H1 (cell line): ENCODE data around the gene UQCC3. TPM values are rescaled to one million over a fixed set of nuclear protein-coding genes. Genes with fewer than 3 reads are reported as not detected.

Experiments
- EP300 ChIP-seq, 2 experiments: IDR thresholded peaks; 1 replicate in 1 of 2; 2 replicates in 1 of 2; pipeline ENCODE4 v1.6.1; 2011 to 2012; ENCODE audit warnings: low read depth in 2 of 2, low read length in 2 of 2, mild to moderate bottlenecking in 2 of 2, borderline replicate concordance in 1 of 2, inconsistent platforms in 1 of 2, moderate library complexity in 1 of 2
- polyA plus RNA-seq, 7 experiments: library from polyadenylated mRNA; depleted of rRNA in 3 of 7; stranded (reverse) in 5 of 7; unstranded in 2 of 7; fragments of >200 nt in 5 of 7; fragments of 200-250 nt in 2 of 7; gene quantifications; 1 replicate in 5 of 7; 2 replicates in 1 of 7; 4 replicates in 1 of 7; pipeline versions ENCODE4 v1.2.1 to v1.2.3, GENCODE V29; 2011 to 2013; ENCODE audit warnings: missing spikeins in 2 of 7, mixed read lengths in 2 of 7
- total RNA-seq: library from RNA; stranded (reverse); fragmentation: NEBNext Ultra II Directional; extraction: Animal tissue kit (Norgen Biotek cat#: 25700); gene quantifications from 2 replicates; pipeline ENCODE4 v1.2.1, GENCODE V29; 2021
- TF ChIP-seq, protein P1 (sequence below): fragments of 300-600 bp; sonication (generic); IDR thresholded peaks from 2 replicates; pipeline ENCODE4 v1.7.1; 2012; ENCODE audit warnings: low read length, moderate library complexity, mild to moderate bottlenecking, inconsistent platforms; ENCODE audit not compliant: insufficient replicate concordance

Gene UQCC3
- total and polyA plus RNA-seq, 2 of the 8 experiments (the other 6 are each of a cell fraction or from before 2014, with no cell fraction given) = 14.2 to 15.7 TPM

DNA sequence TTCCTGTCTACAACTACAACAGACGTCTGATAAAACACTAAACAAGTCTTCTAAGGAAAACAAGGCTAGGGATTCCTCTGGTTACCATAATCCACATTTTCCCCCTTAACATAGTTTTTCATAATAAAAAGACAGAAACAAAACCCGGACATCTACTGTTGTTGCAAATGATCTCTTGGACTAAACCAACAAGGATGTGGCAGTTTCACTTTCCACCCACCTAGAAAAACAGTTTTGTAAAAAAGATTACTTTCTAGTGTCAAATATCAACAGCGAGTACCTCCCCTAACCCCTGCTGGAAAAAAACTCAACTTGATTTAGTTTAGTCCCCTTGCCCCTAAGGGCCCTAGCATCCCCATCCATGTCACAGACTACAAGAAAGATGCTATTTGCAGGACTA is 41.4 kb downstream of the UQCC3 start (continued):
- TF ChIP-seq, protein P1, sequence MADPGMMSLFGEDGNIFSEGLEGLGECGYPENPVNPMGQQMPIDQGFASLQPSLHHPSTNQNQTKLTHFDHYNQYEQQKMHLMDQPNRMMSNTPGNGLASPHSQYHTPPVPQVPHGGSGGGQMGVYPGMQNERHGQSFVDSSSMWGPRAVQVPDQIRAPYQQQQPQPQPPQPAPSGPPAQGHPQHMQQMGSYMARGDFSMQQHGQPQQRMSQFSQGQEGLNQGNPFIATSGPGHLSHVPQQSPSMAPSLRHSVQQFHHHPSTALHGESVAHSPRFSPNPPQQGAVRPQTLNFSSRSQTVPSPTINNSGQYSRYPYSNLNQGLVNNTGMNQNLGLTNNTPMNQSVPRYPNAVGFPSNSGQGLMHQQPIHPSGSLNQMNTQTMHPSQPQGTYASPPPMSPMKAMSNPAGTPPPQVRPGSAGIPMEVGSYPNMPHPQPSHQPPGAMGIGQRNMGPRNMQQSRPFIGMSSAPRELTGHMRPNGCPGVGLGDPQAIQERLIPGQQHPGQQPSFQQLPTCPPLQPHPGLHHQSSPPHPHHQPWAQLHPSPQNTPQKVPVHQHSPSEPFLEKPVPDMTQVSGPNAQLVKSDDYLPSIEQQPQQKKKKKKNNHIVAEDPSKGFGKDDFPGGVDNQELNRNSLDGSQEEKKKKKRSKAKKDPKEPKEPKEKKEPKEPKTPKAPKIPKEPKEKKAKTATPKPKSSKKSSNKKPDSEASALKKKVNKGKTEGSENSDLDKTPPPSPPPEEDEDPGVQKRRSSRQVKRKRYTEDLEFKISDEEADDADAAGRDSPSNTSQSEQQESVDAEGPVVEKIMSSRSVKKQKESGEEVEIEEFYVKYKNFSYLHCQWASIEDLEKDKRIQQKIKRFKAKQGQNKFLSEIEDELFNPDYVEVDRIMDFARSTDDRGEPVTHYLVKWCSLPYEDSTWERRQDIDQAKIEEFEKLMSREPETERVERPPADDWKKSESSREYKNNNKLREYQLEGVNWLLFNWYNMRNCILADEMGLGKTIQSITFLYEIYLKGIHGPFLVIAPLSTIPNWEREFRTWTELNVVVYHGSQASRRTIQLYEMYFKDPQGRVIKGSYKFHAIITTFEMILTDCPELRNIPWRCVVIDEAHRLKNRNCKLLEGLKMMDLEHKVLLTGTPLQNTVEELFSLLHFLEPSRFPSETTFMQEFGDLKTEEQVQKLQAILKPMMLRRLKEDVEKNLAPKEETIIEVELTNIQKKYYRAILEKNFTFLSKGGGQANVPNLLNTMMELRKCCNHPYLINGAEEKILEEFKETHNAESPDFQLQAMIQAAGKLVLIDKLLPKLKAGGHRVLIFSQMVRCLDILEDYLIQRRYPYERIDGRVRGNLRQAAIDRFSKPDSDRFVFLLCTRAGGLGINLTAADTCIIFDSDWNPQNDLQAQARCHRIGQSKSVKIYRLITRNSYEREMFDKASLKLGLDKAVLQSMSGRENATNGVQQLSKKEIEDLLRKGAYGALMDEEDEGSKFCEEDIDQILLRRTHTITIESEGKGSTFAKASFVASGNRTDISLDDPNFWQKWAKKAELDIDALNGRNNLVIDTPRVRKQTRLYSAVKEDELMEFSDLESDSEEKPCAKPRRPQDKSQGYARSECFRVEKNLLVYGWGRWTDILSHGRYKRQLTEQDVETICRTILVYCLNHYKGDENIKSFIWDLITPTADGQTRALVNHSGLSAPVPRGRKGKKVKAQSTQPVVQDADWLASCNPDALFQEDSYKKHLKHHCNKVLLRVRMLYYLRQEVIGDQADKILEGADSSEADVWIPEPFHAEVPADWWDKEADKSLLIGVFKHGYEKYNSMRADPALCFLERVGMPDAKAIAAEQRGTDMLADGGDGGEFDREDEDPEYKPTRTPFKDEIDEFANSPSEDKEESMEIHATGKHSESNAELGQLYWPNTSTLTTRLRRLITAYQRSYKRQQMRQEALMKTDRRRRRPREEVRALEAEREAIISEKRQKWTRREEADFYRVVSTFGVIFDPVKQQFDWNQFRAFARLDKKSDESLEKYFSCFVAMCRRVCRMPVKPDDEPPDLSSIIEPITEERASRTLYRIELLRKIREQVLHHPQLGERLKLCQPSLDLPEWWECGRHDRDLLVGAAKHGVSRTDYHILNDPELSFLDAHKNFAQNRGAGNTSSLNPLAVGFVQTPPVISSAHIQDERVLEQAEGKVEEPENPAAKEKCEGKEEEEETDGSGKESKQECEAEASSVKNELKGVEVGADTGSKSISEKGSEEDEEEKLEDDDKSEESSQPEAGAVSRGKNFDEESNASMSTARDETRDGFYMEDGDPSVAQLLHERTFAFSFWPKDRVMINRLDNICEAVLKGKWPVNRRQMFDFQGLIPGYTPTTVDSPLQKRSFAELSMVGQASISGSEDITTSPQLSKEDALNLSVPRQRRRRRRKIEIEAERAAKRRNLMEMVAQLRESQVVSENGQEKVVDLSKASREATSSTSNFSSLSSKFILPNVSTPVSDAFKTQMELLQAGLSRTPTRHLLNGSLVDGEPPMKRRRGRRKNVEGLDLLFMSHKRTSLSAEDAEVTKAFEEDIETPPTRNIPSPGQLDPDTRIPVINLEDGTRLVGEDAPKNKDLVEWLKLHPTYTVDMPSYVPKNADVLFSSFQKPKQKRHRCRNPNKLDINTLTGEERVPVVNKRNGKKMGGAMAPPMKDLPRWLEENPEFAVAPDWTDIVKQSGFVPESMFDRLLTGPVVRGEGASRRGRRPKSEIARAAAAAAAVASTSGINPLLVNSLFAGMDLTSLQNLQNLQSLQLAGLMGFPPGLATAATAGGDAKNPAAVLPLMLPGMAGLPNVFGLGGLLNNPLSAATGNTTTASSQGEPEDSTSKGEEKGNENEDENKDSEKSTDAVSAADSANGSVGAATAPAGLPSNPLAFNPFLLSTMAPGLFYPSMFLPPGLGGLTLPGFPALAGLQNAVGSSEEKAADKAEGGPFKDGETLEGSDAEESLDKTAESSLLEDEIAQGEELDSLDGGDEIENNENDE = no peak
- no peak for TF ChIP-seq EP300 (IDR thresholded peaks at IDR 0.05; ENCODE audit: borderline replicate concordance in 1 of 2, low read depth in 2 of 2, low read length in 2 of 2)
